A172 (cell line): ENCODE data around the gene STAMBP. TPM values are rescaled to one million over a fixed set of nuclear protein-coding genes. Genes with fewer than 3 reads are reported as not detected.
A peak's percentile ranks its signal among the peaks of the same experiment; 100 is the strongest.
"Not testable (repeated sequence)": the region's sequence is repeated elsewhere in the genome, so short reads cannot be mapped to it uniquely, and the experiment has no call there.

Experiments
- DNase-seq: peaks from one replicate; pipeline ENCODE4 v3.0.0-alpha.2; 2015; ENCODE audit warnings: low spot score
- total RNA-seq: library from RNA; depleted of rRNA; stranded (reverse); fragments of >200 nt; shearing (Covaris generic); gene quantifications from 2 replicates; pipeline ENCODE4 v1.2.3, GENCODE V29; 2014; rRNA removed

Gene STAMBP
- total RNA-seq = 8.0 and 9.4 TPM in 2 replicates

DNA sequence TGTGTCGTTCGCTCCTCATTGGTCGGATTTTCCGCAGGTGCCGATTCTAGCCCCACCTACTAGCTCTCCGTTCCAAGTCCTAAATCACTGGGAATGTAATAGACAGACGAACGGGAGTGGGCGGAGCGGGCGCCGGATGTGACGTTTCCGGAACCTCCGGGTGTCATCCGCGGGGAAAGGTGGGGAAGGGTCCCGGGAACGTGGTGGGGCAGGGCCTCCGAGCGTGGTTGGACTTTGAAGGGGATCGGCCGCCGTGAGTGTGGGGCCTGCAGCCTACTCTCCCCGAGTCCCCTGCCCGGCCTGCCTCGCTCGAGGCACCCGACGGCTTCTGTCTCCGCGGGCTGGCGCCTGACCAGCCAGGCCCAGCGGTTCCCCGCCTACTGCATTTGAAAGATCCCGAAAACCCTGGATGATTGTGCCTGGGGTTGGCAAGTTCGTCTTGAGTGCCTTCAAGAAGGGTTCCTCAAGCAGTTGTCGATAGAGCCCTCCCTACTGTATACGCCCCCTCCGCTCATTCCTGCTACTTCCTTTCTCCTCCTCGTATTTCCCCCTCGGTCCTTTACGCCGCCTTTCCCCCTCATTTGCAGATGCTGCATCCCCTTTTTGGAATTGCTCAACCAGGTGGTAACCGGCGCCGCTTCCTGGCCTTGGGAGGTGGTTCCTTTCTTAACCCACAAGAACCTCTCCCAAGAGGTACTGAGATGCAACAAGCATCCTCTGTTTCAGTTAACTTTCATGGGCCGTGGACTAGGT, at the start of gene STAMBP:
Gene STAMBP (plus strand): TSS at position 144 of the 753 bp plus-strand sequence. CDS start 1,896 bp downstream, outside the sequence.
- DNase-seq = peak; percentile 71

DNA sequence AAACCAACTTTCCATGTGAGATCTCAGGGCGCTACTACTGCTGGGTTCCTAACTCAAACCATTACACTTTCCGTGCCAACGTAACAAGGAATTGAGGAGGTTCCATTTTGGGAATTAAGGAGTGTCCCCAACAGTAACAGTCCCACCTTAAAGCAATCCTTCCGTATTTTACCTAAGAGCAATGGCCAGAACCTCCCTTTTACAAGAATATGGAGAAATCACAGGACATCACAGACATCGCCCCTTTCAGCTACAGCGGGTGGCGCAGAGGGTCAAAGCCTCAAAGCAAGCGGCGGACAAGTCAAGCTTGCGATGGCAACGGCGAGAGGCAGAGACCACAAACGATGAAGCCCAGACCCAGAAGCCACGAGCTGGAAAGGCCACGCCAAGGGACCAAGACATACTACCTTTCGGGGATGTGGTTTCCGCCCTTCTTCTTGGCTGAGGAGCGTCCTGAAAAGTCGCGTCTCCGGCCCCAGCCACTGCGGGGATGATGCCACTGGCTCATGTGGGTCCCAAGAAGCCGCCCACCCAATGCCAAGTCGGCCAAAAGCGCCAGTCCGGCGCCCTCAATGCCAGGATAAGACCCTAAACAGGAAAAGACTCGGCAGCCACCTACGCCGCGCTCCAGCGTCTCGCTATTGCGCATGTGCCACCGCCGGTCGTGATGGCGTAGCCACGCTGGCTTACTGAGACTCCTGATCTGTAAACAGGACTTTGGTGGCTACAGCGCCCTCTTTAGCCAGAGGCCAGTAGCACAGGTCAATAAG, 49.1 kb upstream of the STAMBP start, which contains the start of gene DUSP11:
Gene DUSP11 (minus strand): TSS at position 637 of the 770 bp plus-strand sequence. CDS start 129 bp downstream, at position 508.
- peak; percentile 92 for DNase-seq

DNA sequence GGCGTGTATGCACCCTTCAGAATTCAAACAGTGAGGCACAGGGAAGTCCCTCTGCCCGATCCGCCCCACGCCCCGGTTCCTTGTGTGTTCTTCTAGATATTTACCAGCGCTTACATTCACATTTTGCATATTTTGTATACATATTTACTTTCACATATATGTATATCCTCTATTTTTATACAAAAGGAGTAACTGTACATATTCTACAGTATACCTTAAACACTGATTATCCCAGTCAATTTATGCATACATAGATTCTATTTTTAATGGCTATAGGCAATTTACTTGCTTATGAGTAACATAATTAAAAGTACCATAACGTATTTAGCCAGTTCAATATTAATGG, 48.6 kb upstream of the STAMBP start:
- DNase-seq = no peak

DNA sequence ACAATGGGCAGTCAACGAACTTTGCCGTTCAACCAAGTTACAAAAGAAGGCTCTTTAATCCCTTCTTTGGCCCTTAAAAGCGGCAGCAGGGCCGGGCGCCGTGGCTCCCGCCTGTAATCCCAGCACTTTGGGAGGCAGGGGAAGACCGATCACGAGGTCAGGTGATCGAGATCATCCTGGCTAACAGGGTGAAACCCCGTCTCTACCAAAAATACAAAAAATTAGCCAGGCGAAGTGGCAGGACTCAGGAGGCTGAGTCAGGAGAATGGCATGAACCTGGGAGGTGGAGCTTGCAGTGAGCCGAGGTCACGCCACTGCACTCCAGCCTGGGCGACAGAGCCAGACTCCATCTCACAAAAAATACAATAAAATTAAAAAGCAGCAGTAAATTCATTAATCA, 45.4 kb upstream of the STAMBP start:
- peak; percentile 48 for DNase-seq

DNA sequence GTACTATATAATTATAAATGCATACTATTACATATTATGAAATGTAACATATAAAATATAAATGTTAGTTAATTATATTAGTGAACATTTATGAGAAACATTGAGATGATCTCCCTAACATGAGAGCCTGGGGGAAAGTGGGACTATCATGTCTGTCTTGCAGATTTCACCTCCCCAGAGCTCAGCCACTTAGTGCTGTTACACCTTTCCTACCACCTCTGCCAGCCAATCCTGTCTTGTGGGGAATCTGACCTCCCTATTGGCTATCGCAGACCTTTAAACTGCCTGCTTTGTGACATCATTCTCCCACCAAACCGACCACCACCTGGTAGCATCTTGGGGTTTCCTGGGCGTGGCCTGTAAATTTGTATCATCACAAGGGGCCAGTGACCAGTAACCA, 44.9 kb upstream of the STAMBP start, which contains the start of gene C2orf78:
Gene C2orf78 (plus strand): TSS at position 301 of the 400 bp plus-strand sequence. CDS start 127 bp downstream, outside the sequence.
- not testable (repeated sequence) for DNase-seq

DNA sequence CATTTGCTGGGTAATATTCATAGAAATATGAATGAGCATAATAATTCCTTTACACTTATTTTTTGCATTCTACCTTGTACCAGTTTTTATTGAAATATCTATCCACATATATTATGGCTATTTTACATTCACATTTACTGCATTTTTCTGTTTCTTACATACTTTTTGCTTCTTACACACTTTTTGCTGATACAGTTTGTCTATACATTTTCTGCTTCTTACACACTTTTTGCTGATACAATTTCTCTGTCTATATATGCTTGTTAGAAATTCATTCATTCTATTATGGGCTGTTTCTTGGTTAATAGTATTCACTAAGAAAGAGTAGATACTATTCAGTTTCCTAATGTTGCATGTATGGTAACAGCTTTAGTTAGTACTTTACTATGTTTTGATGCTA, 16.9 kb upstream of the STAMBP start:
- no peak for DNase-seq

DNA sequence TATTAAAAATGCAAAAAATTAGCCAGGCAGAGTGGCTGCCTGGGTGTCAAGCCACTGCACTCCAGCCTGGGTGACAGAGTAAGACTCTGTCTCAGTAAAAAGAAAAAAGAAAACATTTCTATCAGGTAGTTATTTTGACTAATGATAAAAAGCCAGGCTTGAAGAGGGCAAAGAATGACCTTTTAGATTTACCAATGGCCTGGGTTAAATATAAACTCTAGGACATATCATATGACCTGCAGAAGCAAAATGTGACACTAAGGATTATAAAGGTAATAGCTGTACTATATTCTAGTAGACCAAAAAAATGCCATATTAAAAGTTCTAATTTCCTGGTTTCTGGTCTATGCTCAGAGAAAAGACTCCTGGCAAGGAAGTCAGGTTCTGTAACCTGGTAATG, 16.1 kb upstream of the STAMBP start:
- no peak for DNase-seq

DNA sequence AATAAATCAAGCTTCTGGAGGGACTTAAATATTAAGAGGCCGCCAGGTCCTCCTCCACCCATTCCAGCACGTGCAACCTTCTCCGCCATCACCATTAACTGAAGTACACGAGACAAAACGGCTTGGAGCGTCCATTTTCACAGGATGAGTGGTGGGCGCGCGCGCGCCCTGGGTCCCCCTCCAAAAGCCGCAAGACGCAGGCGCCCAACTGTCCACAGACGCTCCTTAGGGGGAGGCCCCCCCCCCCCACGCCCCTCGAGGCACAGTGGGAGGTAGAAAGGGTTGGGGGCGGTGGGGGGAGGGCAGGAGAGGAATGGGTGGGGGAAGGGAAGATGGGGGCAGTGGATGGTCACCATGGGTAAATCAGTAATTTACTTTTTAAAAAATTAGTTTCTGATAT, 10.5 kb upstream of the STAMBP start:
- no peak for DNase-seq

- no peak for DNase-seq
Observed at GRCh38 chr2:73821227-73821626, 7.5 kb upstream of the STAMBP start.

DNA sequence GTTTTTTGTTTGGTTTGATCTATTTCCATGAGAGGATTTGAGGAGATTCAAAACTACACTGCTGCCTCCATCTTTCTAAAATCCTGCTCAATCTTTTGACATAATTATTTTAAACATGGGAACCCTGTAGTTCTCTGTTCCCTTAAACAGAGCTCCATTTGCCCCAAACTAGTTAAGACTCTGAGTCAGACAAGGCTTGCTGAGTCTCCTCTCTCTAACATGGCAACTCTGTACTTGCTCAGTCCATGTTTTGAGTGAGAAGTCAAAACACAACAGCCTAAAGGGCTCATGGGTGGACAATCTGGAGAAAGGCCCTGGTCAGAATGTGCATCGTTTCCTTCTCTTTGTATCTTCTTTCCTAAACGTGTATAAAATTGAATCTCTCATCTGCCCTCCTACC, 7.1 kb upstream of the STAMBP start:
- no peak for DNase-seq

DNA sequence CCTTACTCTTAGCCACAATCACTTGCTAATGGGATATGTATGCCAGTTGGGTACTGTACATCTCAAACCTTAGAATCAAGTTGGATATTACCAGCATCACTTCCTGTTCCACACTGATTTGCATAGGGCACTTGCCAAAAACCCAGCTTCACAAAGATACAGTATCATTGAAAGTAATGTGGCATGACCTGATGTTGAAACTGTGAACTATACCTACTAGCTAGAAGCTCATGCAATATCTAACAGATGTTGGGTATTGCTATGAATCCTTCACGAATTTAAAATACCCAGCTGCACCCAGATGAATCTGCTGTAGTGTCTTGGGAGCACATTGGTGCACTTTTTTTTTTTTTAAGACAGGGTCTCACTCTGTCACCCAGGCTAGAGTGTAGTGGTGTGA, 6.5 kb upstream of the STAMBP start:
- DNase-seq = no peak

GRCh38 chr2:73822991-73823390, 5.8 kb upstream of the STAMBP start:
- DNase-seq = no peak

GRCh38 chr2:73823416-73823815, 5.3 kb upstream of the STAMBP start:
- DNase-seq = no peak

GRCh38 chr2:73823916-73824523, 4.7 kb upstream of the STAMBP start:
- peak; percentile 79 for DNase-seq

DNA sequence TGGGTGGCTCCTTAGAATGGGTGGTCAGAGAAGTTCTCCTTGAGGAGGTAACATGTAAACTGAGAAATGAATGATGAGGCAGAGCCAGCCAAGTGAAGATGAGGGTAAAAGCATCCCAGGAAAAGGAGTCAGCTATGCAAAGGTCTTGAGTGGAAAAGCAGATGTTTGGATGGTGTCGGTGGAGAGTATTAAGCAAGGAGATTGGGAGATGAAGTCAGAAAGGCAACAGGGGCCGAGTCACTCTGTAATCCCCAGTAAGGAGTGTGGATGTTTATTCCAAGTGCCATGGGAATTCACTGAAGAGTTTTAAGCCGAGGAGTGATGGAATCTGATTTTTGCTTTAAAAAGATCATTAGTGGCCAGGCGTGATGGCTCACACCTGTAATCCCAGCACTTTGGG, 3.4 kb upstream of the STAMBP start:
- no peak for DNase-seq

DNA sequence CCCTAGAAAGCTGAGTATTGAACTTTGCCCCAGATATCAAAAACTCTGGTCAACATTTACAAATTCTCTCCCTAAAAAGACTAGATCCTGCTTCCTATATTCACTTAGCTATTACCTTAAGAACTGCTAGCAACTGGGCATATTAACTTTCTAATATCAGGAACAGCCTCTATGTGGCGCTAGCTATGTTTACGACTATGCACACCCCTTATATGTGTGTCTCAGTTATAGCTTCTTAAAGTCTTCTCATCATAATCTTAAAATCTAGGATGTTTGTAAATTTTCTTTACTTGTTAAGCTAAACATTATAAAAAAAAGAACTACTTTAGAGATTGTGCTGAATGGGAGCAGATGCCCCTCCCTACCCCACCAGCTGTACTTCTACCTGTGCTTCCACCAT, 1.7 kb upstream of the STAMBP start:
- DNase-seq = peak; percentile 55

DNA sequence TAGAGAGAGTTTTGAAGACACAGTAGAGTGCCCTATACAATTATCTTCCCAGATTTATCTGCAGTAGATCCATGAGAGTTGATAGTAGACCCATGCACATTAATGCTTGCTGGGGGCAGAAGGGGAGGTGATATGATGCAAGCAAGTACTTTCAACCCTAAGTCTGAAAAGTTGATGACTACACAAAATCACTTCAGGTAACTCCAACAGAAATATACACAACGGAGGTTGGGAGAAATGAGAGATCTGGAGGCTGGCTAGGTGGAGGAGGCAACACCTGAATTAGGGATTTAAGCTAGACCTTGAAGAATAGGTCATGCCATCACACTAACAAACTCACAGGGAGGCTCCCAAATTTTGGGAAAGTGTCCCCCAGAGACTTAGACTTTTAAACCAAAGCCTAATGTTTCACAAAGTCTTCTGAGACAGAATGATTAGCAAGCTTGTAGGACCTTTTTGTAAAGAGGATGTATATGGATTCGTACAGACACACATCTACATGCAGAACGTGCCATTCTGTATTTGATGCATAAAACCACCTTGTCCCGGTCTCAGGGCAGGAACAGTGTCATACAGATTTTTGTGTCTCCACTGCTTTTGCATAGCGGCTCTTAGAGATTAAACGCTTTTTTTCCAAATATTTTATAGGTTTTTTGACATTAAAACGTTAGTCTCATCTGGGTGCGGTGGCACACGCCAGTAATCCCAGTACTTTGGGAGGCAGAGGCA, 937 bp upstream of the STAMBP start:
- no peak for DNase-seq

DNA sequence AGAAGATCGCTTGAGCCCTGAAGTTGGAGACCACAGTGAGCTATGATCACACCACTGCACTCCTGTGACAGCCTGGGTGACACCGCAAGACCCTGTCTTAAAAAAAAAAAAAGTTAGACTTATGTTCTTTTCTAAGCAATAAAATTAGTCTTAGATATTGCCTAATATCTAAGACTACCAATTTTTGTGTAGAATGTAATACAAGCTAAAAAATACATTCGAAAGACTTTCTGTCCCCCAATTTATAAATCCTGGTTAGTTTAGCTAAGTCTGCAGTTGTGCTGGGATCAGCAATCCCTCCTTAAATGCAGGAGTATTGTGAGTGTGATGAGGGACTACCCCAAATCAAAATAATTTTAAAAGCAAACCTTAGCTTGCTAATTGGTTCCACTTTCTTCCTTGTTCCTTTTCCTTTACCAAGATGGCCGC, 358 bp upstream of the STAMBP start:
- DNase-seq = no peak

DNA sequence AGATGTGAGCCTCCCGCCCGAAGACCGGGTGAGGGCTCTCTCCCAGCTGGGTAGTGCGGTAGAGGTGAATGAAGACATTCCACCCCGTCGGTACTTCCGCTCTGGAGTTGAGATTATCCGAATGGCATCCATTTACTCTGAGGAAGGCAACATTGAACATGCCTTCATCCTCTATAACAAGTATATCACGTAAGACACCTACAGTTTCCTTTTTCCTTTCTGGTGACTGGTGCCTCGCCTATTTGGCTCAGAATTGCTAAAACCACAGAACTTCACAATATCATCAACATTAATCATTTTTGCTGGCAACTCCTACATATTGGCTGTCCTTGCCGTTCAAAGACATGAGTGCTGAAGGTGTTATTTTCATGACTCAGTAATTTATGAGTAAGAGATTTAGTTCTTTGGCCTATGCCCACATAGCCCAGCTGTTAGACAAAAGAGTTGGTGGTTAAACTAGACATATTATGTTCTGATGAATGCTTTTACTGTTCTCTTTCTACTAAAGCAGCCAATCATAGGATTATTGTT, 2.2 kb downstream of the STAMBP start:
- peak; percentile 94 for DNase-seq

DNA sequence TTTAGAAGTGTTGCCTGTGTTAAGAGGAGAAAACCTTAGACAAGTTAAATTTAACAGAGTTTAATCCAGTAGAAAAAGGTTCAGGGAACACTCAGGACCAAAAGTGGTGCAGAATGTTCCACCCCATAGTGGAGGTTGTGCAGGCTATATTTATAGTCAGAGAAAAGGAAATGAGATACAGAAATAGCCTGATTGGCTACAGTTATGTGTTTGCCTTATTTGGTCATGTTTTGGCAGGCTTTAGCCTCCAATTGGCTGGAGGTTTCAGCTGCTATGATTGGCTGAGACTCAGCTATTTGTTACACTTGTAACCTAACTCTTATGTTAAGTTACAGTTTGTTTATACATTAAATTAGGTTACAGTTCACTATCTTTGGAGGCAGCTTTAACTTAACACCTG, 4.2 kb downstream of the STAMBP start:
- peak; percentile 69 for DNase-seq

DNA sequence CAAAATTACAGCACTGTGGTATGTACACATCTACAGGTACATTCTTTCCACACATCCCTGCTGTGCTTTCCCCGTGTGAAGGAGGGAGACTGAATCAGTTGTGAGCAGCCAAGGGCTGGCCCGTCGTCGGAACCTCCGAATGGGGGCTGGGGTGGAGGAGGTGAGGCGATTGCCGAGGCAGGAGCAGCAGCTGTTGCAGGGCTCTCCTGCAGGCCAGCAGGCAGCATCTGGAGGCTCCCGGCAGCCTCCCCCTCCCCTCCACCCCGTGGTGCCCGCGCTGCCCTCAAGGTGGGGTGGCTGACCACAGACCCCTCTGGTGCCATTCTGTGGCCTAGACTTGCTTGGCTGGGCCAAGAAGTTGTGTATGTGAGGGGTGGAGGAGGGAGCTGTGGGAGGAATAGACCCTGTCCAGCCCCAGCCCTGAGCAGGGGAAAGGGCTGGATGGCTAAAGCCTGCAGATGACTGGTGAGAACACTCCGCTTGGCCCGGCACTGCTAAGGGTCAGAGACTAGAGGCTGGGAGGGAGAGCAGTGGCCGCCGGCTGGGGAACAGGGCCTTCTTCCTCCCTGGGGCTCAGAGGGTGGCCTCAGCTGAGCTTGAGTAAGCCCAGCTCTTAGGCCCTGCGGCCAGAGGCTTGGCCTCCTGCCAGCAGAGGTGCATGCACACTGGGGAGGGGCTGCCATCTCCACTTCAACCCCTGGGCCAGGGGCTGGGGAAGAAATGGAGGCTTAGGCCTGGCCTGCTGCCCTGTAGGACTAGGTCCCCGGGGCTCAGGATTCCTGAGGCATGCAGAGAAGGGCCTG, 7.6 kb downstream of the STAMBP start:
- DNase-seq = no peak
